Subcutaneous abdominal adipose tissue (tissue), 5 donors: ENCODE results near the gene ATP6V1A.

ENCODE experiments used
- H3K27ac ChIP-seq: one replicate; pipeline ENCODE4 v1.7.0; 2013; ENCODE audit warnings: low read depth, mild to moderate bottlenecking, inconsistent platforms, low read length, moderate library complexity
- H3K27me3 ChIP-seq, 5 donors: one replicate each; pipeline ENCODE4 v1.7.0; 2013; ENCODE audit warnings: low read length in 5 of 5, inconsistent platforms in 1 of 5; ENCODE audit not compliant: control insufficient read depth in 5 of 5, insufficient read depth in 4 of 5
- H3K36me3 ChIP-seq, 5 donors: one replicate each; pipeline ENCODE4 v1.7.0; 2013; ENCODE audit warnings: low read length in 5 of 5; ENCODE audit not compliant: control insufficient read depth in 5 of 5, insufficient read depth in 5 of 5
- H3K4me1 ChIP-seq, 5 donors: one replicate each; pipeline ENCODE4 v1.7.0; 2013; ENCODE audit warnings: low read length in 5 of 5, mild to moderate bottlenecking in 3 of 5, moderate library complexity in 1 of 5; ENCODE audit not compliant: control insufficient read depth in 5 of 5, insufficient read depth in 5 of 5
- H3K4me3 ChIP-seq, 5 donors: one replicate each; pipeline ENCODE4 v1.7.0; 2013; ENCODE audit warnings: low read length in 5 of 5, low read depth in 1 of 5
- H3K9ac ChIP-seq, 5 donors: one replicate each; pipeline ENCODE4 v1.7.0; 2013; ENCODE audit warnings: low read length in 5 of 5, mild to moderate bottlenecking in 4 of 5, moderate library complexity in 3 of 5
- H3K9me3 ChIP-seq, 5 donors: one replicate each; pipeline ENCODE4 v1.7.0; 2013; ENCODE audit warnings: low read length in 5 of 5; ENCODE audit not compliant: control insufficient read depth in 5 of 5
- donor health status: healthy.
- donor health status: healthy.
- donor health status: healthy.
- donor health status: healthy.
- donor health status: healthy.

Gene ATP6V1A

DNA sequence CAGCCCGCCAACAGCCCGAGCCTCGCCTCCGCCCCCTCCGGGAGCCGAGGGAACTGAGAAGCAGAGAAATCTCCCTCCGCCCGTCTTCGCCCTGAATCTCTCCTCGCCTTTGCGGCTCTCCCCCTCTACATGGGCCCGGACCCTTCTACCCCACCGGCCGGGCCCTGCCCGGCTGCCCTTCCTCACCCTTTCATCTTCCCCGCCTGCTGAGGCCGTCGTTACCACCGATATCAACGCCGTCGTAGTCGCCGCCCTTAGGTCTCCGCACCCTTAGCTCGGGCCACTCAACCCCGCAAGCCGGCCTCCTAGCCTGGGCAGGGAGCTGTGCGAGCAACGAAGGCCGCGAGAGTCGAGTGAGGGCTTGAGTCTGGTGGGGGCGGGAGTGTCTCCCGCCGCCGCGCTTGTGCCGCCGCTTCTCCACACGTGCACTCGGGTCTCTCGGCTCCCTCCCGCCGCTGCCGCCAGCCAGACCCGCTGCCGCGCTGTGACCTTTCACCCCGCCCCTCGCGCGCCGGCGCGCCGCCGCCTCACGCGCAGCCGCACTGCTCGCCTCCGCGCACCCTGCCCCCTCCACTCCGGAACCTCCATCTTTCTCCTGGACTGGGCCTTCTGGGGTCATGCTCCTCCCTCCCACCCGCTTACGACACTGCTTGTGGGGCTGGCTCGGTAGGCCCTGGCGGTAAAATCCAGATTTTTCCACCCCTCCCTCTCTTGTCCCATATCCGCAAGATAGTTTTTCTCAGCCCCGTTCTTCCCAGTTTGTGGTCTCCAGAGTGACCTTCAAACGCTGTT, 883 bp upstream of the ATP6V1A start, which contains the start of gene NAA50:
Gene NAA50, minus strand, starts transcription at position 494 of the 792 bp plus-strand sequence. Its CDS starts 300 bp downstream, at position 194.
- peak within 1 kb of the TSS; percentile 100 for H3K27ac ChIP-seq
- no peaks in the 10 kb centered on the region for H3K27me3 ChIP-seq
- H3K4me3 ChIP-seq: peak within 1 kb of the TSS; percentile 85 to 98 (median 93)
- H3K9me3 ChIP-seq: no peaks in the 10 kb centered on the region
- H3K36me3 ChIP-seq: no peaks in the 10 kb centered on the region
- H3K9ac ChIP-seq: peak within 1 kb of the TSS; percentile 97 to 100 (median 99)
- H3K4me1 ChIP-seq: peaks cover 3 to 48% (median 38%) of the 10 kb centered on the region in 5 donors

- peak overlapping the region; percentile 89 to 100 (median 98) for H3K9ac ChIP-seq
- no peaks in the 10 kb centered on the region for H3K36me3 ChIP-seq
- no peaks in the 10 kb centered on the region for H3K9me3 ChIP-seq
- peak overlapping the region; percentile 85 to 98 (median 93) for H3K4me3 ChIP-seq
- H3K27me3 ChIP-seq: no peaks in the 10 kb centered on the region
- H3K4me1 ChIP-seq: peaks cover 3 to 45% (median 38%) of the 10 kb centered on the region in 5 donors
- H3K27ac ChIP-seq: peak overlapping the region; percentile 100
These were observed 630 bp downstream of the ATP6V1A start for GRCh38 chr3:113747283-113748046.

- Histone ChIP-seq H3K9me3 (no peaks in the 10 kb centered on the region), H3K4me1 (peaks cover 3 to 34% (median 24%) of the 10 kb centered on the region in 5 donors)
These were observed 4.3 kb downstream of the ATP6V1A start for GRCh38 chr3:113751141-113751540.

DNA sequence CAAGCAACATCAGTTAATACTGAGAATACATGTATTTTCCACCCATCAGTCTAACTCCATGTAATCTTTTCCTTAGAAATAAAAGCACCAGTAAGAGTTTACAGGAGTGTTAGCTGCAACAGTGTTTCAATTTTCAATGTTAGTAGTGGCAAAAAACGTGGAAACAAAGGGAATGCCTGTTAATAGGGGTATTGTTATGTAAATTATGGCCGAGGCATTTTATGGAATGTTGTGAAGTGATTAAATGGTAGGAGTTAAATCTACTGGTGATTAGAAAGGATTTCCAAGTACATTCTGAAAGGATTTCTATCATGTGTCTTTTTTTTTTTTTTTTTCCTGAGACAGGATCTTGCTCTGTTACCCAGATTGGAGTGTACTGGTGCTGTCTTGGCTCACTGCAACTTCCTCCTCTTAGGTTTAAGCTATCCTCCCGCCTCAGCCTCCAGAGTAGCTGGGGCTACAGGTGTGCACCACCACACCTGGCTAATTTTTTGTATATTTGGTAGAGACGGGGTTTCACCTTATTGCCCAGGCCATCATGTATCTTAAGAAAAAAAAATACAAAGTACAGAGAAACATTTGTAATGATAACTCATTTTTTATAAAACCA, 6.6 kb downstream of the ATP6V1A start:
- Histone ChIP-seq H3K9ac (no peak overlapping the region), H3K27me3 (no peaks in the 10 kb centered on the region), H3K36me3 (no peaks in the 10 kb centered on the region), H3K27ac (peak overlapping the region; percentile 4), H3K4me1 (peaks cover 0 to 21% (median 10%) of the 10 kb centered on the region in 5 donors), H3K9me3 (peaks cover 0 to 3% (median 0%) of the 10 kb centered on the region in 5 donors), H3K4me3 (no peak overlapping the region)

More at GRCh38 chr3:113751141-113751540, 4.3 kb downstream of the ATP6V1A start:
- no peaks in the 10 kb centered on the region for H3K27me3 ChIP-seq
- H3K27ac ChIP-seq: no peak overlapping the region
- H3K36me3 ChIP-seq: no peaks in the 10 kb centered on the region
- H3K4me3 ChIP-seq: no peak overlapping the region
- no peak overlapping the region for H3K9ac ChIP-seq

- no peak overlapping the region for H3K9ac ChIP-seq
- H3K36me3 ChIP-seq: no peaks in the 10 kb centered on the region
- peaks cover 0 to 13% (median 3%) of the 10 kb centered on the region in 5 donors for H3K4me1 ChIP-seq
- H3K4me3 ChIP-seq: no peak overlapping the region
- H3K27me3 ChIP-seq: no peaks in the 10 kb centered on the region
- peaks cover 0 to 3% (median 0%) of the 10 kb centered on the region in 5 donors for H3K9me3 ChIP-seq
- H3K27ac ChIP-seq: peak overlapping the region; percentile 9
These were observed 7.8 kb downstream of the ATP6V1A start for GRCh38 chr3:113754494-113755159.

DNA sequence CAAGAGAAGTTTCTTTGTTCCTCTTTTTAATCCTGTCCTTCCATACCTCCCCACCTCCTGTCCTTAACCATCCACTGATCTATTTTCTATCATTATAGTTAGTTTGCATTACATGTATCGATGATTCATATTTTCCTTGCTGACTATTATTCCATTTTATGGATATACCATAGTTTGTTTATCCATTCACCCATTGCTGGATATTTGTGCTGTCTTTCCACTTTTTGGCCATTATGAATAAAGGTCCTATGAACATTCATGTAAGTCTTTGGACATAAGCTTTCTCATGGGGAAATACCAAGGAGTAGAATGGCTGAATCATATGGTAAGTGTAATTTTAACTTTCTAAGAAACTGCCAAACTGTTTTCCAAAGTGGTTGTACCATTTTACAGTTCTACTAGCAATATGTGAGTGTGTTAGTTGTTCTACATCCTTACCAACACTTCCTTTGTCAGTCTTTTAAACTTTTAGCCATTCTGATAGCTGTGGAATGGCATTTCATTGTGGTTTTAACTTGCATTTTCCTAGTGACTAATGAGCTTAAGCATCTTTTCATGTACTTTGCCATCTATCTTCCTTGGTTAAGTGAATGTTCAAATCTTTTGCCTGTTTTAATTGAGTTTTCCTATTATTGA, 11.7 kb downstream of the ATP6V1A start:
- Histone ChIP-seq H3K4me1 (peaks cover 0 to 13% (median 0%) of the 10 kb centered on the region in 5 donors), H3K36me3 (no peaks in the 10 kb centered on the region), H3K9ac (no peak overlapping the region)

GRCh38 chr3:113764698-113765097, 17.9 kb downstream of the ATP6V1A start:
- Histone ChIP-seq H3K4me3 (no peak overlapping the region), H3K36me3 (no peaks in the 10 kb centered on the region), H3K27ac (no peak overlapping the region), H3K9ac (no peak overlapping the region), H3K27me3 (no peaks in the 10 kb centered on the region), H3K4me1 (peaks cover 0 to 8% (median 0%) of the 10 kb centered on the region in 5 donors), H3K9me3 (no peaks in the 10 kb centered on the region)

More for the DNA sequence above, 11.7 kb downstream of the ATP6V1A start:
- no peak overlapping the region for H3K27ac ChIP-seq
- no peak overlapping the region for H3K4me3 ChIP-seq
- H3K9me3 ChIP-seq: peaks cover 0 to 3% (median 0%) of the 10 kb centered on the region in 5 donors
- no peaks in the 10 kb centered on the region for H3K27me3 ChIP-seq

DNA sequence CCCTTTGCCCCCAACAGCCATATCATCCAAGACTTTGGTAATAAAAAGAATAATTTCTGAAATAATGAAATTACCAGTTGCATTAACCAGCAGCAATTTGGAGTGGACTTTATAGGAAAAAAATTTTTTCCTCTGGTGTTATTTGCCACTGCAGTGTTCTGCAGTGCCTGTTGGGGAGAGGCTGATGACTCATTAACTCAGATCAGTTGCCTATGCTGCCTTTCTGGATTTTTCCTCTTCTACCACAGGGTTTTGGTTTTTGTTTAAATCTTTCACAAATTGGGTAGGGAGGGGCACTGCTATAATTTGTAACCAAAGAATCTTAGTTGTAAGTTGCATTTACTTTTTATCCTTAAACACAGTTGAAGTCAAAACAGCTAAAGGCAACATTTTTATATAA, 22.7 kb downstream of the ATP6V1A start:
- Histone ChIP-seq H3K4me3 (no peak overlapping the region), H3K4me1 (peaks cover 0 to 8% (median 0%) of the 10 kb centered on the region in 5 donors), H3K27me3 (no peaks in the 10 kb centered on the region), H3K9ac (peak overlapping the region in 1 of 5 donors; percentile 20), H3K9me3 (no peaks in the 10 kb centered on the region), H3K27ac (no peak overlapping the region), H3K36me3 (no peaks in the 10 kb centered on the region)

DNA sequence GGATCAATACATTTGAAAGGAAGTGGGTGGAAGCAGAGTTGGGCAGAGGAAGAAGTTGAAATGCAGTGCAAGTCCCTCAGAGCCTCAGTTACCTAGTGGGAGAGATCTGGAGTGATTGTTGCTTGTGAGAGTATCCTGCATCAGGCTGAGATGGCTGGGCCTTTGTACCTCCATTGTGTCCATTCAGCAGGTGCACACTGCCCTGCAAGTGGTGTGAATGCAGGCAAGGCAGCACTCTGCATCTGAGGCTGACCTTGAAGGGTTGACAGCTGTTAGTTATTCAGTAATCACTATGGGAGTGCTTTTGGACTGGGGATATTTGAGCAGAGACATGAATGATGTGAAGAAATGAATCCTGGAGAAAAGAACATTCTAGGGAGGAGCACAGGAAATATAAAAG, 25.2 kb downstream of the ATP6V1A start:
- H3K36me3 ChIP-seq: no peaks in the 10 kb centered on the region
- H3K27me3 ChIP-seq: no peaks in the 10 kb centered on the region
- no peak overlapping the region for H3K9ac ChIP-seq
- no peaks in the 10 kb centered on the region for H3K9me3 ChIP-seq
- no peak overlapping the region for H3K27ac ChIP-seq
- peaks cover 0 to 8% (median 0%) of the 10 kb centered on the region in 5 donors for H3K4me1 ChIP-seq
- H3K4me3 ChIP-seq: no peak overlapping the region
